Upper lobe of right lung (tissue), 1 donor: ENCODE results near the gene AP1B1. TPM values are rescaled to one million over a fixed set of nuclear protein-coding genes. Genes with fewer than 3 reads are reported as not detected.

Source experiments
- ATAC-seq: fragments of 200-7000 bp; cut with Tn5 transposase; one replicate; pipeline ENCODE4 v1.9.1; 2020; ENCODE audit warnings: mild to moderate bottlenecking, moderate library complexity
- DNase-seq: peaks from one replicate; pipeline ENCODE4 v3.0.0-alpha.2; 2020
- H3K27ac ChIP-seq: fragments of 200-600 bp; one replicate; pipeline ENCODE4 v1.8.0; 2022
- H3K27me3 ChIP-seq: fragments of 200-600 bp; one replicate; pipeline ENCODE4 v1.8.0; 2022; ENCODE audit warnings: mild to moderate bottlenecking
- H3K36me3 ChIP-seq: fragments of 200-600 bp; one replicate; pipeline ENCODE4 v1.8.0; 2022
- H3K4me1 ChIP-seq: fragments of 200-600 bp; one replicate; pipeline ENCODE4 v1.8.0; 2022
- H3K4me3 ChIP-seq: fragments of 200-600 bp; one replicate; pipeline ENCODE4 v1.8.0; 2022; ENCODE audit warnings: mild to moderate bottlenecking
- H3K9me3 ChIP-seq: fragments of 200-600 bp; one replicate; pipeline ENCODE4 v1.8.0; 2022
- CTCF ChIP-seq: fragments of 200-600 bp; IDR thresholded peaks from one replicate; pipeline ENCODE4 v1.8.0; 2022; ENCODE audit warnings: antibody characterized with exemption
- intact Hi-C: fragments of 100-400 bp; cut with DNase I; formaldehyde crosslinking; loops from one replicate; pipeline ENCODE4 v1.11.0; 2022
- total RNA-seq: library from RNA; stranded (reverse); fragmentation: NEBNext Ultra II Directional; extraction: Animal tissue kit (Norgen Biotek cat#: 25700); gene quantifications from one replicate; pipeline ENCODE4 v1.2.1, GENCODE V29; 2021
- donor health status: DM: no; HTN: yes; CAD: no; lungs with severe emphysema.

AP1B1 gene
- total RNA-seq, 1 donor from 2014 or later, result 62.4 TPM

DNA sequence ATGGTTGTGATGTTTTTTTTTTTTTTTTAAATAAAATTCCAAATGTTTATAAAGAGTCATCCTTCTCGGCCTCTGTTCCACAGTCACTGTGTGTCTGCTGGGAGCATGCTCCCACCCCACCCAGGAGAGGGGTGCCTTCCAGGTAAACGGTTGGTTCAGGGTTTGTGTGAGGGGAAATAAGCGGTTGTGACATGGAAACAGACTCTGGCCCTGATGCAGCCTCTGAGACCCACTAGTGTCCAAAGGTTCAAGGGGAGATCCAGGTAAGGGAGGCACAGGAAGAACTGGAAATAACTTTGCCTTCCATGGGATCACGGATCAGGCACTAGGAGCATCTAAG, 87.9 kb downstream of the AP1B1 start:
- DNase-seq, result no peak
- H3K36me3 ChIP-seq, result peaks cover 57% of the 10 kb centered on the region
- ATAC-seq, result no peak
- intact Hi-C loops, result no loop called here
- no peak overlapping the region for H3K4me3 ChIP-seq
- H3K4me1 ChIP-seq, result peaks cover 16% of the 10 kb centered on the region
- no peaks in the 10 kb centered on the region for H3K9me3 ChIP-seq
- TF ChIP-seq CTCF, result no peak
- no peaks in the 10 kb centered on the region for H3K27me3 ChIP-seq
- H3K27ac ChIP-seq, result no peak overlapping the region

GRCh38 chr22:29299136-29299900, 89.1 kb downstream of the AP1B1 start:
- Histone ChIP-seq H3K27ac (no peak overlapping the region), H3K9me3 (no peaks in the 10 kb centered on the region), H3K27me3 (no peaks in the 10 kb centered on the region), H3K4me3 (no peak overlapping the region), H3K4me1 (peaks cover 16% of the 10 kb centered on the region), H3K36me3 (peaks cover 68% of the 10 kb centered on the region)
- intact Hi-C loops, result no loop called here
- no peak for TF ChIP-seq CTCF
- DNase-seq (no peak), ATAC-seq (no peak)

- DNase-seq, result no peak
- intact Hi-C loops, result no loop called here
Observed at GRCh38 chr22:29298641-29299040, 89.7 kb downstream of the AP1B1 start.

GRCh38 chr22:29292379-29292778, 96.0 kb downstream of the AP1B1 start:
- no peak overlapping the region for H3K27ac ChIP-seq
- H3K36me3 ChIP-seq, result peaks cover 100% of the 10 kb centered on the region
- no peaks in the 10 kb centered on the region for H3K9me3 ChIP-seq
- H3K4me3 ChIP-seq, result no peak overlapping the region
- no peak for TF ChIP-seq CTCF
- DNase-seq, result no peak
- ATAC-seq, result no peak
- intact Hi-C loops, result no loop called here
- H3K27me3 ChIP-seq, result no peaks in the 10 kb centered on the region
- no peaks in the 10 kb centered on the region for H3K4me1 ChIP-seq

More at GRCh38 chr22:29298641-29299040, 89.7 kb downstream of the AP1B1 start:
- H3K27me3 ChIP-seq, result no peaks in the 10 kb centered on the region
- peaks cover 12% of the 10 kb centered on the region for H3K4me1 ChIP-seq
- no peaks in the 10 kb centered on the region for H3K9me3 ChIP-seq
- H3K36me3 ChIP-seq, result peaks cover 75% of the 10 kb centered on the region
- ATAC-seq, result no peak
- H3K4me3 ChIP-seq, result no peak overlapping the region
- no peak for TF ChIP-seq CTCF
- no peak overlapping the region for H3K27ac ChIP-seq

DNA sequence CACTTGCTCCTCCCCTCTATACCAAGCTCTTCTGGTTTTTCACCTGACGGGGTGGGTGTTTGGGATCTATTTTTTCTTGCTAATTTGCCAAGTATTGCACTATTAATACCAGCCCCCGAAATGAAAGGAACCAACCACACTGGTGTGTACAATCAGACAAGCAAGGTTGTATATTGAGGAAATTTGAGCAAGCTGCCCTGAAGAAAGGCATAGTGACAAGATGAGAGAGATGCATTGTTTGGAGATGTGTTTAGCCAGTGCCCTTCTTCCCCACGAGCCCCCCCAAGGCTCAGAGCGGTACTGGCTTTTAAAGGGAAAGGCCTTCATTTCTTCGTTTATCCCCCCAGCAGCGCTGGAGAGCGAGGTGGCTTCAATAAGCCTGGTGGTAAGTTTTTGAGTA, 97.2 kb downstream of the AP1B1 start:
- H3K36me3 ChIP-seq, result peaks cover 100% of the 10 kb centered on the region

More for the DNA sequence above, 97.2 kb downstream of the AP1B1 start:
- Histone ChIP-seq H3K9me3 (no peaks in the 10 kb centered on the region), H3K27ac (no peak overlapping the region), H3K27me3 (no peaks in the 10 kb centered on the region), H3K4me1 (no peaks in the 10 kb centered on the region), H3K4me3 (no peak overlapping the region)
- intact Hi-C loops, result no loop called here
- DNase-seq, result no peak
- TF ChIP-seq CTCF, result no peak
- no peak for ATAC-seq
